B cell (primary cell): Measurements from ENCODE around the gene NSG1. TPM values are rescaled to one million over a fixed set of nuclear protein-coding genes. Genes with fewer than 3 reads are reported as not detected.

Source experiments
- ATAC-seq: fragments of 200-7000 bp; cut with Tn5 transposase; one replicate; pipeline ENCODE4 v1.10.0; 2021; ENCODE audit warnings: low read depth, mild to moderate bottlenecking, moderate number of reproducible peaks, moderate library complexity
- CTCF ChIA-PET: fragments of 350-600 bp; sonication (Branson Sonifier 250); formaldehyde crosslinking; loops from one replicate; lab custom pipeline; 2021; ENCODE audit warnings: antibody characterized with exemption, inconsistent platforms; lab: Charles Lee
- POLR2A ChIA-PET: fragments of 350-600 bp; sonication (Branson Sonifier 250); formaldehyde crosslinking; loops from one replicate; lab custom pipeline; 2021; ENCODE audit warnings: antibody characterized with exemption; lab: Charles Lee
- DNase-seq: peaks from one replicate; pipeline ENCODE4 v3.0.0; 2013
- H2AFZ ChIP-seq: 2 replicates; pipeline ENCODE4 v1.6.1; 2012; ENCODE audit warnings: mild to moderate bottlenecking, low read depth, low read length; ENCODE audit not compliant: insufficient read depth, poor library complexity, severe bottlenecking
- H3K27ac ChIP-seq, 2 donors: 1 replicate in 1 of 2; 2 replicates in 1 of 2; pipeline ENCODE4 v1.5.1; 2012 to 2013; ENCODE audit warnings: low read length in 2 of 2, mild to moderate bottlenecking in 2 of 2, moderate library complexity in 1 of 2
- H3K27me3 ChIP-seq, 4 experiments: fragments of 200-600 bp in 1 of 4; sonication (generic) in 1 of 4; replicated peaks in 1 of 4; 1 replicate in 2 of 4; 2 replicates in 2 of 4; pipeline versions ENCODE4 v1.6.1 to v1.7.0; 2013 to 2016; ENCODE audit warnings: low read length in 3 of 4, mild to moderate bottlenecking in 2 of 4, mixed read lengths in 1 of 4, moderate library complexity in 1 of 4; ENCODE audit not compliant: insufficient read depth in 4 of 4, control insufficient read depth in 3 of 4; ENCODE audit errors: control extremely low read depth in 1 of 4
- H3K36me3 ChIP-seq, 2 experiments: replicated peaks in 1 of 2; 1 replicate in 1 of 2; 2 replicates in 1 of 2; pipeline versions ENCODE4 v1.6.1 to v1.7.1; 2013; ENCODE audit warnings: low read length in 1 of 2; ENCODE audit not compliant: insufficient read depth in 2 of 2, control insufficient read depth in 1 of 2; ENCODE audit errors: control extremely low read depth in 1 of 2, extremely low read depth in 1 of 2
- H3K4me1 ChIP-seq, 2 donors: fragments of 200-600 bp in 1 of 2; sonication (generic) in 1 of 2; 1 replicate in 1 of 2; 2 replicates in 1 of 2; pipeline versions ENCODE4 v1.5.1 to v1.6.1; 2013 to 2017; ENCODE audit warnings: low read length in 2 of 2; ENCODE audit not compliant: control insufficient read depth in 2 of 2, insufficient read depth in 2 of 2
- H3K4me2 ChIP-seq: replicated peaks from 2 replicates; pipeline ENCODE3; 2012; ENCODE audit warnings: mild to moderate bottlenecking, low read depth, low read length; ENCODE audit not compliant: poor library complexity, severe bottlenecking
- H3K4me3 ChIP-seq, 5 experiments: fragments of 200-600 bp in 1 of 5; sonication (generic) in 1 of 5; 1 replicate in 3 of 5; 2 replicates in 2 of 5; pipeline versions ENCODE4 v1.5.1 to v1.7.0; 2011 to 2016; ENCODE audit warnings: low read length in 4 of 5, mild to moderate bottlenecking in 4 of 5, low read depth in 2 of 5, control low read depth in 1 of 5, moderate library complexity in 1 of 5; ENCODE audit not compliant: insufficient read depth in 1 of 5; ENCODE audit errors: control extremely low read depth in 1 of 5, extremely low read depth in 1 of 5
- H3K79me2 ChIP-seq: fragments of 200-600 bp; sonication (generic); one replicate; pipeline ENCODE4 v1.6.0; 2016; ENCODE audit warnings: low read length; ENCODE audit not compliant: control insufficient read depth, insufficient read depth
- H3K9ac ChIP-seq: fragments of 200-600 bp; sonication (generic); 2 replicates; pipeline ENCODE4 v1.6.1; 2017; ENCODE audit warnings: mild to moderate bottlenecking, low read length, moderate library complexity
- H3K9me3 ChIP-seq, 3 donors: one replicate each; pipeline versions ENCODE4 v1.6.1 to v1.7.1; 2013; ENCODE audit warnings: low read length in 2 of 3; ENCODE audit not compliant: control insufficient read depth in 2 of 3, insufficient read depth in 1 of 3; ENCODE audit errors: control extremely low read depth in 1 of 3
- H4K20me1 ChIP-seq: 2 replicates; pipeline ENCODE4 v1.6.0; 2012; ENCODE audit warnings: mild to moderate bottlenecking, low read length; ENCODE audit not compliant: insufficient read depth, control insufficient read depth, poor library complexity, severe bottlenecking
- H3K27ac Mint-ChIP-seq: one replicate; pipeline ENCODE4 v1.8.0; 2021; ENCODE audit warnings: mixed read lengths
- H3K27me3 Mint-ChIP-seq: one replicate; pipeline ENCODE4 v1.8.0; 2021; ENCODE audit warnings: mixed read lengths
- H3K4me1 Mint-ChIP-seq: one replicate; pipeline ENCODE4 v1.8.0; 2021; ENCODE audit warnings: mixed read lengths
- H3K4me3 Mint-ChIP-seq: one replicate; pipeline ENCODE4 v1.8.0; 2021; ENCODE audit warnings: mixed read lengths
- H3K9me3 Mint-ChIP-seq: one replicate; pipeline ENCODE4 v1.8.0; 2022; ENCODE audit warnings: mixed read lengths; ENCODE audit not compliant: insufficient read depth
- CTCF ChIP-seq: fragments of 200-600 bp; IDR thresholded peaks from one replicate; pipeline ENCODE4 v1.8.0; 2022; ENCODE audit warnings: antibody characterized with exemption, mild to moderate bottlenecking
- EZH2 ChIP-seq: IDR thresholded peaks from 2 replicates; pipeline ENCODE4 v1.6.1; 2012; ENCODE audit warnings: borderline replicate concordance, low read depth, mild to moderate bottlenecking, moderate library complexity, low read length; ENCODE audit not compliant: insufficient read depth, poor library complexity, severe bottlenecking
- WGBS: methylation state at CpG from one replicate; pipeline ENCODE4 v1.1.5; 2013; ENCODE audit warnings: missing lambda C conversion rate; ENCODE audit not compliant: insufficient coverage; 5-methylcytosine and 5-hydroxymethylcytosine counted together
- intact Hi-C: fragments of 100-400 bp; cut with micrococcal nuclease; formaldehyde crosslinking; loops from one replicate; pipeline ENCODE4 v1.10.0; 2022
- polyA minus RNA-seq: library from RNA; depleted of rRNA, polyadenylated mRNA; stranded (reverse); fragments of >200 nt; gene quantifications from 2 replicates; pipeline ENCODE4 v1.2.3, GENCODE V29; 2012
- polyA plus RNA-seq: library from polyadenylated mRNA; depleted of rRNA; stranded (reverse); fragments of >200 nt; gene quantifications from 2 replicates; pipeline ENCODE4 v1.2.3, GENCODE V29; 2012
- total RNA-seq, 2 donors: library from RNA; stranded (reverse); fragments of 120-200 nt in 1 of 2; gene quantifications; 1 replicate in 1 of 2; 2 replicates in 1 of 2; pipeline versions ENCODE4 v1.2.3 to v1.2.4, GENCODE V29; 2013 to 2022

Gene NSG1, protein sequence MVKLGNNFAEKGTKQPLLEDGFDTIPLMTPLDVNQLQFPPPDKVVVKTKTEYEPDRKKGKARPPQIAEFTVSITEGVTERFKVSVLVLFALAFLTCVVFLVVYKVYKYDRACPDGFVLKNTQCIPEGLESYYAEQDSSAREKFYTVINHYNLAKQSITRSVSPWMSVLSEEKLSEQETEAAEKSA
- not detected in 2 replicates for total RNA-seq
- 0.16 TPM for total RNA-seq (2013)
- 0.39 TPM in 1 of 2 replicates, not detected in the other for polyA plus RNA-seq
- 0.21 TPM in 1 of 2 replicates, not detected in the other for polyA minus RNA-seq

DNA sequence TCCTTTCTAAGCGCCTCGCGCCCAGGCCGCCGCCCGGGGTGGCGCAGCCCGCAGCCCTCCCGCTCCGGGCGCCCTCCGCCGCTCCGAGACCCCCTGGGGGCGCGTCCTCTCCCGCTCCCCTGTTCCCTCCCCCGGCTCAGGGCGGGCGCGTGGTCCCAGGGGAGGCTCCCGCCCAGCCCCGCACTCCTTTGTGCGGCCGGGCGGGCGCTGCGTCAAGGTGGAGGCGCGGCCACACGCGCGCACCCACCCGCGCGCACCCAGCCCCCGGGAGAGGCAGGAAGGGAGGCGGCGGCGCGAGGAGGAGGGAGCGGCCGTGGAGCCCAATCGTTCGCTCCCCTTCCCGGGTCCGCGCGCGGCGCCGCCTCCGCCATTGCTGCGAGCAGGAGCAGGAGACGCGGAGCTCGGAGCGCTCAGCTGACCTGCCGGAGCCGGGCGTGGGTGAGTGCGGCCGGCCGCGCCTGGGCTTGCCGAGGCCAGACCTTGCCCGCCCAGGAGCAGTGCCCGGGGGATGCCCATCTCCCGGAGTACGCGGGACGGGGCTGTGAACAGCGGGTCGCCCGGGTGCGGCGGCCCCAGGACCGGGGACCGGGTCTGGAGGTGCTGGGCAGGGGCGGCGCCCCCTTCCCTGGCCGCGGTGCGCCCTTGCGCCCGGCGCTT is at the start of gene NSG1:
TSS of gene NSG1 (plus strand) at position 367 of the 657 bp plus-strand sequence. CDS start 528 bp downstream, outside the sequence.
- 2% methylated on average over 83 of the region's 87 CpGs for WGBS
- Mint-ChIP-seq H3K9me3 (no peaks in the 10 kb centered on the region), H3K4me3 (peak within 1 kb of the TSS; percentile 61), H3K27ac (no peak within 1 kb of the TSS), H3K27me3 (peaks cover 55% of the 10 kb centered on the region), H3K4me1 (peaks cover 14% of the 10 kb centered on the region)
- Histone ChIP-seq H3K9me3 (peaks cover 0 to 2% (median 0%) of the 10 kb centered on the region in 3 donors), H4K20me1 (no peaks in the 10 kb centered on the region), H3K36me3 (no peaks in the 10 kb centered on the region), H3K79me2 (no peaks in the 10 kb centered on the region), H3K27me3 (peaks cover 0 to 61% (median 17%) of the 10 kb centered on the region in 4 experiments), H2AFZ (no peak within 1 kb of the TSS), H3K27ac (no peak within 1 kb of the TSS), H3K4me2 (peak within 1 kb of the TSS; percentile 54), H3K4me1 (peaks cover 13 to 23% of the 10 kb centered on the region in 2 donors), H3K9ac (no peak within 1 kb of the TSS), H3K4me3 (peak within 1 kb of the TSS in 1 of 5 experiments; percentile 17)
- ChIA-PET POLR2A (no interaction called here), CTCF (no interaction called here)
- intact Hi-C loops, result no loop called here
- ATAC-seq, result no peak
- DNase-seq, result no peak
- no peak for TF ChIP-seq EZH2
- no peak for TF ChIP-seq CTCF
